GM19324 (cell line): ENCODE data around the gene ARHGAP20.

Experiments used
- ATAC-seq: cut with Tn5 transposase; IDR thresholded peaks from one replicate; pipeline ENCODE4 v1.9.1; 2021; ENCODE audit warnings: mild to moderate bottlenecking, moderate library complexity; ENCODE audit not compliant: unreplicated experiment, low FRiP score

ARHGAP20 gene

GRCh38 chr11:110711776-110712658, at the start of gene ARHGAP20:
Gene ARHGAP20, minus strand, starts transcription at chr11:110712437. Its CDS starts 206 bp downstream, at chr11:110712231.
- peak; percentile 82 for ATAC-seq

DNA sequence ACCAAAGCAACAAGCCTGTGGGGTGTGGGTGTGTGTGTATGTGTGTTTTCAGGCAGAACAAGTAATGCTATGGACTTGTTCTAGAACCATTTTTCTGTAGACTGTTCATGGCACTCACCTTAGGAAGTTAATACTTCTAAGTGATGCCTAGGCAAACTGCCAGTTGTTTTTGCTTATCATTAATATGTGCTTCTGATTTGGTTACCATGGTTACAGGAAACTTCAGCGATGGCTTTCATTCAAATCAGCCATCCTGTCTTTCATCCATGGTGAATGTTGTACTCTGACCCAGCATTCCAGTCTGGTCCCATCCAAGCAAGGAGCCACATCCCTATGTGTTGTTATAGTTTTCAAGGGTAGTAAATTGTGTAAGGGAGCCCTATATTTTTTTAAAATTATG, 49.8 kb upstream of the ARHGAP20 start:
- ATAC-seq = no peak

DNA sequence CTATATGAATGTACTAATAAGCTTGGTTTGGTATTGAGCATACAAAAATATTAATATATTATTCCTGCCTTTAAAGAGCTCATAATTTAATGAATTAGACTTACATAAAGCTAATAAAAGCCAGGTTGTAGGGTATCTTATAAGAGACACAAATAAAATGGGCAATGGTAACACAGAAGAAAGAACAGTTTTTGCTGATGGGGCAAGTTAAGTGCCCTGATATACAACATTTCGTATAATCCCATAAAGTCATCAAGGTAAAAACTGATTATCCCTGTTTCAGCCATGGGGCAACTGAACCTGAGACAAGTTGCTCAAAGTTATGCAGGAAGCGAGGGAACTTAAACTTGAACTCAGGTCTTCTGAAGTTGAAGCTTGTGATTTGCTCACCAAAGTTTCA, 48.9 kb upstream of the ARHGAP20 start:
- no peak for ATAC-seq

DNA sequence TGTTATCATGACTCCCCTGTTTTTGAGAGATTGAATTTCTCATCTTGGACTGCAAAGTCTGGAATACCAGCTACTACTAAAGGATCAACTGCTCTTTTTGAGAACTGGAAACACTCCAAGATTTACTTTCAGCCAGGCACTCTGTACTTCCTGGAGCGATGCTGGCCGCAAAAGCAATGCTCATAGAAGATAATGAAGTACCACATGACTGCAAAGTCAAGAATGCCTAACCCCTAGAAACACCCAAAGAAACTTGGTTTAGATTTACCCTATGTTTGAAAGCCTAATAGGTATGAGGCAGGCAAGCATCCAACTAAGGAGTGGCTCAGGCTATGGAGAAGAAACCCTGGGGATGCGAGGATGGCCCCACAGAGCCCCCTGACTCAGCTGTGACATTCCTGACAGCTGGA, 47.7 kb upstream of the ARHGAP20 start:
- ATAC-seq = no peak

GRCh38 chr11:110757962-110758755, 45.9 kb upstream of the ARHGAP20 start:
- no peak for ATAC-seq

DNA sequence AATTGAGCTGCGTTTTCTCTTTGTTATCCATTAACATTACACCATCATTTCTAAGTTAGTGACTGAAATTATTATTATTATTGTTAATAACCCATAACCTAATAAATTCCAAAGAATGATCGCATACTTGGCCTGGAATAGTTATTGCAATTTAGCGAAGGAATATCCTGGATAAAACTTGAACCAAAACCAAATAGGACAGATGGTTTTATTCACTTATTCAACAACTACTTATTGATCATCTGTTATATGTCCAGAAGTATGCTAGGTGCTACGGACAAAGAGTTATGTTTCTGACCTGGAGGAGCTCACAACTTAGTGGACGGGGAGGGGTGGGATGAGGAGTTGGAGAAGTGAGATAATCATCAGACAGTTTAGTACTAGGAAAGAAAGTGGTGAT, 44.8 kb upstream of the ARHGAP20 start:
- no peak for ATAC-seq

GRCh38 chr11:110755941-110756340, 43.7 kb upstream of the ARHGAP20 start:
- no peak for ATAC-seq

DNA sequence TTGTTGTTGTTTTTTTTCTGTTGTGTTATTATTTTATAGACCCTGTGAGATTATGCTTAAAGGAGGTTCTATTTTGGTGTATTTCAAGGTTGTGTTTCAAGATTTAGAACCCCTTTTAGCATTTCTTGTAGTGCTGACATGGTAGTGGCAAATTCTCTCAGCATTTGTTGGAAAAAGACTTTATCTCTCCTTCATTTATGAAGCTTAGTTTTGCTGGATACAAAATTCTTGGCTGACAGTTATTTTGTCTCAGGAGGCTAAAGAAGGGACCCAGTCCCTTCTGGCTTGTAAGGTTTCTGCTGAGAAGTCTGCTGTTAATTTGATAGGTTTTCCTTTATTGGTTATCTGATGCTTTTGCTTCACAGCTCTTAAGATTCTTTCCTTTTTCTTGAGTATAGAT, 40.7 kb upstream of the ARHGAP20 start:
- no peak for ATAC-seq

DNA sequence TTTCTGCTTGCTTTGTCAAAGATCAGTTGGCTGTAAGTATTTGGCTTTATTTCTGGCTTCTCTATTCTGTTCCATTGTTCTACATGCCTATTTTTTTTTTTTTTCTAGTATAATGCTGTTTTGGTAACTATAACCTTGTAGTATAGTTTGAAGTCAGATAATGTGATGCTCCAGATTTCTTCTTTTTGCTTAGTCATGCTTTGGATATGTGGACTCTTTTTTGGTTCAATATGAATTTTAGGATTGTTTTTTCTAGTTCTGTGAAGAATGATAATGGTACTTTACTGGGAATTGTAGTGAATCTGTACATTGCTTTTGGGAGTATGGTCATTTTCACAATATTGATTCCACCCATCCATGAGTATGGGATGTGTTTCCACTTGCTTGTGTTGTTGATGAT, 37.9 kb upstream of the ARHGAP20 start:
- no peak for ATAC-seq

DNA sequence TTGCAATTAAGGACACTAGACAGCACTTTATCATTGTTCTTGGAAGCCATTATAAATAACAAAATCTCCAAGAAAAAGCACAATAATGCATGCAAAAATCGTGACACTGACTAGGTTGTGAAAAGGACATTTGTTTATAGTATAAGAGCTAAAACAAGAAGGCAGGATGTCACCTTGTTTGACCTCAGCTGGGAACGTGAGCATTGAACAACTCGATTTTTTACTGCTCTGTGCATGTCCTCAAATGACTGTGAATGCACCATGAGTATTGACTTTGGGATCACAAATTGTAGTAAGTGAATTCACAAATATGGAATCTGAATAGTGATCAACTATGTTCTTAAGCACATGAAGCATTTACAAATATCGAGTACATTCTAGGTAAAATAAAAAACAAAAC, 35.3 kb upstream of the ARHGAP20 start:
- ATAC-seq = no peak

- ATAC-seq = no peak
Observed at GRCh38 chr11:110738641-110739040, 26.4 kb upstream of the ARHGAP20 start.

- ATAC-seq = no peak
Observed at GRCh38 chr11:110737593-110737992, 25.4 kb upstream of the ARHGAP20 start.

GRCh38 chr11:110736171-110736553, 23.9 kb upstream of the ARHGAP20 start:
- ATAC-seq = no peak

GRCh38 chr11:110735455-110736170, 23.4 kb upstream of the ARHGAP20 start:
- ATAC-seq = no peak

DNA sequence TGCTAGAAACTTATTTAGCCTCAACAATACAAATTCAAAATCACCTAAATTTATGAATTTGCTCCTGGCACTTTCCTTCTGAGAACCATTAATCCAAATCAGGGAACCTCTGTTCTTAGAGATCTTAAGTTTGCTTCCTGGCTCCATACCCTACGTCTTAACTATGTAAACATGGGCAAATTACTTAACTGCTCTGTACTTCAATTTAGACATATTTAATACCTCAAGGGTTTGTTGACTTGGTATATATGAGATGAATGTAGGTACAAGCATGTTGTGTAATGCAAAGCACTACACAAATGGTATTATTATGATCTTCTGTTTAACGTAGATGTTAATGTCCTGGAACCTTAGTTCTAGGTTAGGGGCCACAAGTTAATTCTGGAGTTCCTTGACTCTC, 22.6 kb upstream of the ARHGAP20 start:
- ATAC-seq = no peak

DNA sequence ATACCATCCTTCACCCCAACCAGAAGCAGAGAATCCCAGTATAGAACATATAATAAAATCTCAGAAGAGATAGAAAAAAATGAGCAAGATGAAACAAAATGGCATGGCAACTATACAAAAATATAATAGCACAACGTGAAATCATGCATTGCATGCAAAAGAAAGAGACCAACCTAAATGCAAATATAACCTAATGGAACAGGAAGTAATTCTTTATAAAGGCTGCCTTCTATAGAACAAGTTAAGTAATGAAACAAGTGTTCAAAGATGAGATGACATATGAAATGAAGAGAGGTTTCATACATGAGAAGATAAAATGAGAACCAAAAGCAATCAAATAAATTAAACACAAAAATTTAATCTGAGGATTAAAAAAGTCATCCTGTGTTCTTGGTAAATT, 18.5 kb upstream of the ARHGAP20 start:
- ATAC-seq = no peak

- no peak for ATAC-seq
Observed at GRCh38 chr11:110728883-110729282, 16.6 kb upstream of the ARHGAP20 start.

DNA sequence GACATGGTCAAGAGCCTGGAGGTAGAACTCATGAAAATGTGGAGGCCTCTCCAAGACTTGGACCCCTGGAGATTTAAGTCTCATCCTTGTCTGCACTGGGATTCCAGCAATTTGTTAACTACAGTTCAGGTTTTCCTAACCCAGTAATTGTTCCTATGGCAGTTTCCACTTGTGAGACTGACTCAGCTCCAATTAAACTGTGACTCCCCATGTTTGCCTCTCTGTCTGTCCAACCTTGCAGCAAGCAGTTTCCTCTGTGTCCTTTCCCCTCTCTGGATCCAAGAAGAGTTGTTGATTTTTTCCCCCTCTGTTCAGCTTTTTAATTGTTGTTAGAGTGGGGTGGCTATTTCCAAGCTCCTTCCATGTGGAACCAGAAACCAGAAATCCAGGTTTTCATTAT, 16.2 kb upstream of the ARHGAP20 start:
- no peak for ATAC-seq

GRCh38 chr11:110724358-110724757, 12.1 kb upstream of the ARHGAP20 start:
- ATAC-seq = no peak

DNA sequence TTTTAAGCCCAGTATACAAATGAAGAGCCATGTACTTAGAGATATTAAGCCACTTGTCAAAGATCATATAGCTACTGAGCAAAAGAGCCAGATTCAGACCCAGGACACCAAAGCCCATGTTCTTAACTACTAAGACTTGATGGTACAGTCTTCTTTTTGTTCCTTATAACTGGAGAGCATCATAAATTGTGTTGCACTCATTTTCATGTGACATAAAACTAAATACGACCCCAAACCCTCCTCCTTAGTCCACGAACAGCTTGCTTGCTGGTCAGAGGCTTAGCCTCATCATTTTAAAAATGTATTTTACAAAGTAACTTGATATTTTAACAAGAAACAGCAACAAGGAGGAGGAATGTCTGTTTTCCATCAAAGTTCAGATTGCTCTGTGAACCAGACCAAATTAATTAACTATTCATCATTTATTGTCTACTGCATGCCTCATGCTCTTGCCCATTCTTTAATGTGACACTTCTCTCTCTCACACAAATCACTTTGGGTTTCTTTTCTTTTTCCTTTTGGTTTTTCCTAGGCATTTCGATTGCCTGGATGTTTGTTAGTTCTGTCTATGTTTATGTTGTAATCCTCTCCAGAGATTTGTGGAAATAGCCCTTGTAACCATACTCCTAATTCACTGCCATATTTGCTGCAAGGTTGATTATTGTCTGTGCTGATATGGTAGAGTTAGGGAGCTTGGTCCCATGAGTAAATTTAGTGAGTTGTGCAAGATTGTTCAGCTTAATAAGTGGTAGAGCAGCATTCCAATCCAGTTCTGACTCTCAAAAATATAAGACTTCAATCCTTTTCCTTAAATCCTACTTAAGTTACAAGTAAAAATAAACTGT, 8.4 kb upstream of the ARHGAP20 start:
- ATAC-seq = no peak
